ENCODE data around the gene ZNF550. TPM values are rescaled to one million over a fixed set of nuclear protein-coding genes. Genes with fewer than 3 reads are reported as not detected.
"Not testable (repeated sequence)": the region's sequence is repeated elsewhere in the genome, so short reads cannot be mapped to it uniquely, and the experiment has no call there.

The ZNF550 gene
- total RNA-seq, 1 experiment from 2014 or later, result 9.1 TPM

- DNase-seq (ENCODE audit: low read depth), result no peak
These were observed 21.6 kb downstream of the ZNF550 start for GRCh38 chr19:57537953-57538547.

- peak; percentile 90 for DNase-seq (ENCODE audit: low read depth)
These were observed 32.4 kb downstream of the ZNF550 start, which contains the start of gene ZNF549 for GRCh38 chr19:57527136-57527881. Gene ZNF549 (plus strand): TSS chr19:57527356. CDS start chr19:57527574, 218 bp downstream.

GRCh38 chr19:57518021-57518420 is 41.6 kb downstream of the ZNF550 start:
- DNase-seq (ENCODE audit: low read depth), result not testable (repeated sequence)

GRCh38 chr19:57515255-57515654 is 44.4 kb downstream of the ZNF550 start:
- no peak for DNase-seq (ENCODE audit: low read depth)

- peak; percentile 33 for DNase-seq (ENCODE audit: low read depth)
These were observed 46.8 kb downstream of the ZNF550 start for GRCh38 chr19:57512845-57513244.

GRCh38 chr19:57511484-57511883 is 48.2 kb downstream of the ZNF550 start:
- no peak for DNase-seq (ENCODE audit: low read depth)

GRCh38 chr19:57506163-57506562 is 53.5 kb downstream of the ZNF550 start:
- DNase-seq (ENCODE audit: low read depth), result no peak

- peak; percentile 23 for DNase-seq (ENCODE audit: low read depth)
These were observed 59.3 kb downstream of the ZNF550 start for GRCh38 chr19:57500400-57500799.

- DNase-seq (ENCODE audit: low read depth), result peak; percentile 94
These were observed 59.8 kb downstream of the ZNF550 start, which contains the start of gene ZNF773 for GRCh38 chr19:57499680-57500395. Gene ZNF773 (plus strand): TSS chr19:57499938. CDS start chr19:57500081, 143 bp downstream.

GRCh38 chr19:57499332-57499679 is 60.4 kb downstream of the ZNF550 start:
- not testable (repeated sequence) for DNase-seq (ENCODE audit: low read depth)

GRCh38 chr19:57488299-57488644 is 71.4 kb downstream of the ZNF550 start:
- DNase-seq (ENCODE audit: low read depth), result not testable (repeated sequence)

- peak; percentile 80 for DNase-seq (ENCODE audit: low read depth)
These were observed 72.0 kb downstream of the ZNF550 start, which contains the start of gene ZNF419 for GRCh38 chr19:57487477-57488298. Gene ZNF419 (plus strand): TSS chr19:57487750. CDS start chr19:57487951, 201 bp downstream.

Other genes starting within 250 kb of the ZNF550 start
- 6.5 and 7.1 TPM in 2 replicates for gene ZNF543, start 239.4 kb downstream of the ZNF550 start, total RNA-seq (2014; rRNA removed)
- gene ZNF304, start 208.6 kb downstream of the ZNF550 start, total RNA-seq (2014; rRNA removed), result 7.4 and 8.3 TPM in 2 replicates
- 20.6 and 21.4 TPM in 2 replicates for gene TRAPPC2B, start 196.3 kb downstream of the ZNF550 start, total RNA-seq (2014; rRNA removed)
- gene ZNF547, start 196.3 kb downstream of the ZNF550 start, total RNA-seq (2014; rRNA removed), result 3.5 and 5.2 TPM in 2 replicates
- gene ZNF548, start 170.0 kb downstream of the ZNF550 start, total RNA-seq (2014; rRNA removed), result 12.6 and 14.5 TPM in 2 replicates
- 4.6 and 7.0 TPM in 2 replicates for gene ZNF17, start 148.7 kb downstream of the ZNF550 start, total RNA-seq (2014; rRNA removed)
- 8.8 TPM in 2 replicates for gene ZNF749, start 124.5 kb downstream of the ZNF550 start, total RNA-seq (2014; rRNA removed)
- 0.13 and 0.98 TPM in 2 replicates for gene VN1R1, start 102.7 kb downstream of the ZNF550 start, total RNA-seq (2014; rRNA removed)
- gene ZNF772, start 82.3 kb downstream of the ZNF550 start, total RNA-seq (2014; rRNA removed), result 11.1 and 17.9 TPM in 2 replicates
- gene ZNF419, start 72.1 kb downstream of the ZNF550 start, total RNA-seq (2014; rRNA removed), result 9.2 and 26.0 TPM in 2 replicates
- 6.3 and 11.3 TPM in 2 replicates for gene ZNF773, start 59.9 kb downstream of the ZNF550 start, total RNA-seq (2014; rRNA removed)
- gene ZNF549, start 32.5 kb downstream of the ZNF550 start, total RNA-seq (2014; rRNA removed), result 5.9 and 6.0 TPM in 2 replicates
- 5.4 and 6.9 TPM in 2 replicates for gene ZNF416, start 19.0 kb upstream of the ZNF550 start, total RNA-seq (2014; rRNA removed)
- 5.1 and 5.4 TPM in 2 replicates for gene ZIK1, start 24.3 kb upstream of the ZNF550 start, total RNA-seq (2014; rRNA removed)
- 11.1 and 16.2 TPM in 2 replicates for gene ZNF530, start 40.0 kb upstream of the ZNF550 start, total RNA-seq (2014; rRNA removed)
- 22.3 and 22.9 TPM in 2 replicates for gene ZNF134, start 54.4 kb upstream of the ZNF550 start, total RNA-seq (2014; rRNA removed)
- 11.4 and 12.1 TPM in 2 replicates for gene ZNF211, start 73.3 kb upstream of the ZNF550 start, total RNA-seq (2014; rRNA removed)
- gene ZSCAN4, start 109.1 kb upstream of the ZNF550 start, total RNA-seq (2014; rRNA removed), result 0.11 TPM in 1 of 2 replicates, not detected in the other
- gene ZNF551, start 122.1 kb upstream of the ZNF550 start, total RNA-seq (2014; rRNA removed), result 8.9 and 12.3 TPM in 2 replicates
- gene ZNF154, start 149.3 kb upstream of the ZNF550 start, total RNA-seq (2014; rRNA removed), result 0.96 and 1.1 TPM in 2 replicates
- gene ZNF671, start 167.8 kb upstream of the ZNF550 start, total RNA-seq (2014; rRNA removed), result 4.2 TPM in 2 replicates
- gene ZNF776, start 187.0 kb upstream of the ZNF550 start, total RNA-seq (2014; rRNA removed), result 8.3 and 12.4 TPM in 2 replicates
- 9.6 and 12.2 TPM in 2 replicates for gene ZNF586, start 209.8 kb upstream of the ZNF550 start, total RNA-seq (2014; rRNA removed)

Data from LHCN-M2 (cell line).